Measurements from ENCODE around the gene MYH3.

- TF ChIP-seq RFX5 (IDR thresholded peaks at IDR 0.05), result no peak
- TF ChIP-seq CTCF (IDR thresholded peaks at IDR 0.05), result no peak
- TF ChIP-seq POLR2A (IDR thresholded peaks at IDR 0.05; ENCODE audit: low read length), result no peak
- TF ChIP-seq ELK1 (IDR thresholded peaks at IDR 0.05; ENCODE audit: low read depth, low read length), result no peak
- no peak for TF ChIP-seq NFE2L2 (conservative IDR thresholded peaks at IDR 0.05; ENCODE audit: low read length)
- no peak for TF ChIP-seq EP300 (IDR thresholded peaks at IDR 0.05)
- no peak for TF ChIP-seq MAX (IDR thresholded peaks at IDR 0.05)
- TF ChIP-seq MYC (IDR thresholded peaks at IDR 0.05; ENCODE audit: borderline replicate concordance, low read length), result no peak
- no peak for TF ChIP-seq CEBPB (IDR thresholded peaks at IDR 0.05)
- TF ChIP-seq MAFK (IDR thresholded peaks at IDR 0.05; ENCODE audit: partially characterized antibody), result no peak
These were observed 42.7 kb upstream of the MYH3 start for GRCh38 chr17:10699856-10700255.
